HG03378 (cell line): Measurements from ENCODE around the gene MAP4K4.

Experiments used
- ATAC-seq: cut with Tn5 transposase; IDR thresholded peaks from one replicate; pipeline ENCODE4 v1.9.1; 2021; ENCODE audit warnings: mild to moderate bottlenecking, moderate library complexity; ENCODE audit not compliant: unreplicated experiment

MAP4K4 gene

GRCh38 chr2:101830555-101830954 is 133.0 kb downstream of the MAP4K4 start:
- ATAC-seq = no peak

GRCh38 chr2:101831351-101831865 is 133.9 kb downstream of the MAP4K4 start:
- ATAC-seq = peak; percentile 68

GRCh38 chr2:101832114-101832513 is 134.6 kb downstream of the MAP4K4 start:
- no peak for ATAC-seq

- no peak for ATAC-seq
These were observed 136.5 kb downstream of the MAP4K4 start for GRCh38 chr2:101833890-101834523.

GRCh38 chr2:101837354-101837753 is 139.8 kb downstream of the MAP4K4 start:
- no peak for ATAC-seq

GRCh38 chr2:101841679-101842327 is 144.3 kb downstream of the MAP4K4 start:
- no peak for ATAC-seq

GRCh38 chr2:101842471-101842870 is 145.0 kb downstream of the MAP4K4 start:
- no peak for ATAC-seq

- no peak for ATAC-seq
These were observed 145.5 kb downstream of the MAP4K4 start for GRCh38 chr2:101843048-101843447.

GRCh38 chr2:101843471-101843870 is 146.0 kb downstream of the MAP4K4 start:
- ATAC-seq = no peak

GRCh38 chr2:101844055-101844635 is 146.6 kb downstream of the MAP4K4 start:
- ATAC-seq = no peak

GRCh38 chr2:101846973-101847372 is 149.5 kb downstream of the MAP4K4 start:
- ATAC-seq = no peak

GRCh38 chr2:101847661-101848339 is 150.3 kb downstream of the MAP4K4 start:
- no peak for ATAC-seq

- no peak for ATAC-seq
These were observed 151.4 kb downstream of the MAP4K4 start for GRCh38 chr2:101848769-101849410.

GRCh38 chr2:101850450-101850849 is 152.9 kb downstream of the MAP4K4 start:
- ATAC-seq = no peak

- ATAC-seq = no peak
These were observed 153.5 kb downstream of the MAP4K4 start for GRCh38 chr2:101850991-101851390.

GRCh38 chr2:101852824-101853223 is 155.3 kb downstream of the MAP4K4 start:
- no peak for ATAC-seq

GRCh38 chr2:101854877-101855276 is 157.4 kb downstream of the MAP4K4 start:
- no peak for ATAC-seq

- no peak for ATAC-seq
These were observed 158.3 kb downstream of the MAP4K4 start for GRCh38 chr2:101855776-101856175.

- ATAC-seq = no peak
These were observed 160.7 kb downstream of the MAP4K4 start for GRCh38 chr2:101858246-101858645.

GRCh38 chr2:101858910-101859309 is 161.4 kb downstream of the MAP4K4 start:
- ATAC-seq = no peak

- no peak for ATAC-seq
These were observed 162.1 kb downstream of the MAP4K4 start for GRCh38 chr2:101859604-101860003.
